RWPE1 (cell line): ENCODE data around the gene SLC1A2.

Experiments
- CTCF ChIA-PET: fragments of 350-600 bp; sonication (Branson Sonifier 250); formaldehyde crosslinking; extraction: SDS; loops from one replicate; lab custom pipeline; 2021; lab: Yijun Ruan, JAX
- POLR2A ChIA-PET: fragments of 400-600 bp; formaldehyde crosslinking; extraction: SDS; loops from one replicate; lab custom pipeline; 2020; ENCODE audit warnings: antibody characterized with exemption; ENCODE audit not compliant: low non-redundant PET; lab: Yijun Ruan, JAX
- DNase-seq: peaks from one replicate; pipeline ENCODE4 v3.0.0; 2012; ENCODE audit warnings: low spot score
- H3K27ac ChIP-seq: fragments of 450-650 bp; 2 replicates; pipeline ENCODE4 v1.5.1; 2017
- CTCF ChIP-seq: fragments of 450-650 bp; conservative IDR thresholded peaks from 2 replicates; pipeline ENCODE4 v1.5.1; 2017; ENCODE audit warnings: low read depth, mild to moderate bottlenecking

Gene SLC1A2

GRCh38 chr11:35270342-35270741 lies 149.0 kb downstream of the SLC1A2 start:
- CTCF ChIA-PET = no interaction called here
- TF ChIP-seq CTCF = no peak
- H3K27ac ChIP-seq = no peak overlapping the region
- POLR2A ChIA-PET = no interaction called here
- no peak for DNase-seq

- no peak overlapping the region for H3K27ac ChIP-seq
- POLR2A ChIA-PET = no interaction called here
Measured at GRCh38 chr11:35267504-35267903, 151.9 kb downstream of the SLC1A2 start.

GRCh38 chr11:35265755-35266454 lies 153.5 kb downstream of the SLC1A2 start:
- ChIA-PET POLR2A (no interaction called here), CTCF (no interaction called here)
- DNase-seq = no peak
- no peak for TF ChIP-seq CTCF
- H3K27ac ChIP-seq = no peak overlapping the region

More at GRCh38 chr11:35267504-35267903, 151.9 kb downstream of the SLC1A2 start:
- no peak for DNase-seq
- TF ChIP-seq CTCF = no peak
- CTCF ChIA-PET = interaction anchor here (0.6 kb wide), 2 partner anchors 16 to 80 kb away, joined by 3 read pairs; no protein-coding TSS in a partner anchor

- ChIA-PET POLR2A (interaction anchor here (0.6 kb wide), 1 partner anchor 13 kb away, joined by 4 read pairs; no protein-coding TSS in a partner anchor), CTCF (no interaction called here)
- TF ChIP-seq CTCF = no peak
- no peak for DNase-seq
- no peak overlapping the region for H3K27ac ChIP-seq
Measured at GRCh38 chr11:35262735-35263134, 156.6 kb downstream of the SLC1A2 start.

DNA sequence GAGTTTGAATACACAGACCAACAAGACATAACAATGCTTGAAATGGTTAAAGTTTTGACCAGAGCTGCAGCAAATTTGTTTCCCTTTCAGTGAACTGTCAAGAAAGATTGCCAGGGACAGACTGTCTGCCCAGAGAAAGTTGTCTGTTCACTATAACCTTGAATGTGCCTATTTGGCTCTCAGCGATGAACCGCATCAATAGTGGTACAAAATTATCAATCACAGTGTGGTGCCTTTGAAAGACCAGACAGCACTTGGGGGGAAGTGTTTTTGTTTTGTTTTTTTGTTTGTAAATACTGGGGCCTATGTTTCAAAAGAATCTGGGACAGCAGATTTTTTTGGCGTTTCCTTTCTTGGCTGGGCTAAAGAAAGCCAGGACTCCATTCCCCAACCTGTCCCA lies 157.3 kb downstream of the SLC1A2 start:
- CTCF ChIA-PET = interaction anchor here (0.7 kb wide), 1 partner anchor 28 kb away, joined by 3 read pairs; no protein-coding TSS in a partner anchor
- H3K27ac ChIP-seq = no peak overlapping the region
- DNase-seq = no peak
- no peak for TF ChIP-seq CTCF
- POLR2A ChIA-PET = no interaction called here

GRCh38 chr11:35261197-35261596 lies 158.2 kb downstream of the SLC1A2 start:
- TF ChIP-seq CTCF = no peak
- no peak overlapping the region for H3K27ac ChIP-seq
- CTCF ChIA-PET = no interaction called here
- POLR2A ChIA-PET = no interaction called here
- DNase-seq = no peak
